HK-2 (cell line): Measurements from ENCODE around the gene DMC1.

Source experiments
- DNase-seq: peaks from one replicate; pipeline ENCODE4 v3.0.0-alpha.2; 2018; ENCODE audit not compliant: unreplicated experiment

The DMC1 gene

GRCh38 chr22:38469306-38469781 is 100.6 kb downstream of the DMC1 start:
- DNase-seq: no peak
